SJCRH30 (cell line): ENCODE results near the gene MSMP. TPM values are rescaled to one million over a fixed set of nuclear protein-coding genes. Genes with fewer than 3 reads are reported as not detected.

Experiments used
- DNase-seq, 2 experiments: peaks; one replicate each; pipeline ENCODE4 v3.0.0-alpha.2; 2015 to 2020
- H3K27ac ChIP-seq: fragments of 250-450 bp; sonication (Bioruptor Pico); 2 replicates; pipeline ENCODE4 v1.5.1; 2020; ENCODE audit warnings: mild to moderate bottlenecking, moderate library complexity
- H3K27me3 ChIP-seq: fragments of 250-450 bp; sonication (Bioruptor Pico); 2 replicates; pipeline ENCODE4 v1.5.1; 2020; ENCODE audit warnings: mild to moderate bottlenecking, moderate library complexity
- H3K36me3 ChIP-seq: fragments of 250-450 bp; sonication (Bioruptor Pico); 2 replicates; pipeline ENCODE4 v1.5.1; 2020; ENCODE audit warnings: mild to moderate bottlenecking, moderate library complexity
- H3K4me1 ChIP-seq: fragments of 250-450 bp; sonication (Bioruptor Pico); 2 replicates; pipeline ENCODE4 v1.5.1; 2020; ENCODE audit warnings: mild to moderate bottlenecking, moderate library complexity
- H3K4me3 ChIP-seq: fragments of 250-450 bp; sonication (Bioruptor Pico); 2 replicates; pipeline ENCODE4 v1.5.1; 2020; ENCODE audit warnings: mild to moderate bottlenecking, moderate library complexity
- H3K9me3 ChIP-seq: fragments of 250-450 bp; sonication (Bioruptor Pico); replicated peaks from 2 replicates; pipeline ENCODE4 v1.5.1; 2020; ENCODE audit warnings: mild to moderate bottlenecking, moderate library complexity
- total RNA-seq: library from RNA; depleted of rRNA; stranded (reverse); fragments of >200 nt; shearing (Covaris generic); gene quantifications from 2 replicates; pipeline ENCODE4 v1.2.3, GENCODE V29; 2014; rRNA removed

Gene MSMP
- total RNA-seq, 1 experiment from 2014 or later = not detected

DNA sequence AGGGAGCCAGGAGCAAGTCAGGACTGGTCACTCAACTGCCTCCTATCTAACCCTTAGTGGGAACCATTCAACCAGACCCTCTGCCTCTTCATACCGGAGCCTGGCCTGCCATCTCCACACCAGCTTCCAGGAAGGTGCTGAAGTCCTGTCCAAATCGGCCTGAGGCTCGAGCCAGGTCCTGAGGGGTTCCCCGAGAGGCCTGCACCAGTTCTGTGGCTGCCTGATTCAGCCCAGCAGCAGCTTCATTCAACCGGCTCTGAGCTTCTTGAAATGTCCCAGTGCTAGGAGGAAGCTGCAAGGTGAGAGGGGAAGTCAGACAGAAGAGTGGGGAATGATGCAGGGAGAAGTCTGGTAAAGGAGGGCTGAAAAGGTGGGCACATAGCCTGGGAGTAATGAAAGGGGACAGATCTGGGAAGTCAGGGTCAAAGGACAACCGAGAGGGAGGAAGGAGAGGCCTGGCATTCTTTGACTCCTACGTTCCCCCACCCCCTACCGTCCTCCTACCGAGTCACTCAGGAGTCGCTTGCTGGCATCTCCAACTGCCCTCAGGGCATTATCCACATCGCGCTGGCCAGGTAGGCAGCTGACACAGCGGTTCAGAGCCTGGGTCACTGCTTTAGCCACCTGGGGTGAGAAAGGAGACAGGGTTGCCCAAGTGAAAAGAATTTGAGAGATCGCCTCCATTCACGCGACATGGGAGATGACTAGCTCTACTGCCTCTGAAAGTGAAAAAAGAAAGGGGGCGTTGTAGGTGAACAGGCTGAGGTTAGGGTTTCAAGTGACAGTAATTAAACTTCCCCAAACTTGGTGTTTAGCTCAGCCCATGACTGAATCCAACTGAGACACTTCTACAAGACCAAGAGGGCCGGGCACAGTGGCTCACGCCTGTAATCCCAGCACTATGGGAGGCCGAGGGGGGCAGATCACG, 42.3 kb downstream of the MSMP start:
- DNase-seq = no peak
- H3K27me3 ChIP-seq = no peaks in the 10 kb centered on the region

GRCh38 chr9:35710818-35711500, 43.1 kb downstream of the MSMP start:
- H3K36me3 ChIP-seq = peaks cover 69% of the 10 kb centered on the region

More for the DNA sequence above, 42.3 kb downstream of the MSMP start:
- Histone ChIP-seq H3K9me3 (no peaks in the 10 kb centered on the region), H3K27ac (no peak overlapping the region), H3K36me3 (peaks cover 63% of the 10 kb centered on the region), H3K4me3 (no peak overlapping the region), H3K4me1 (no peaks in the 10 kb centered on the region)

DNA sequence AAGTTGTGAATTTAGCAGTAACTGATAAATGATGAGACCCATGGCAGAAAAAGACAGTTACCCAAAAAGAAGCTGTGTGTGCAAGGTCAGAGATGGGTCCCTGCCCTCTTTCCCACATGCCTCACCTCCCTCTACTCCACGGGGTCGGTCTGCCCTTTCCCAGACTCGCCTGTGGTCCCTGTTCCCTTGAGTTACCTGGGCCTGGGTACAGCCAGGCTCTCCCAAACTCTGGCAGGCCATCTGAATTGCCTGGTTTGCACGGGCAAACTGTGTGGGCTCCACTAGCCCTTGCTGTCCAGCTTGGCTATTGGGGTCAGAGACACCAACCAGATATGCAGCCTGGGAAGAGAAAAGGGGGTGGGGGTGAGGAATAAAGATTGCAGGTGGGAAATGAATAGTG, 45.9 kb downstream of the MSMP start:
- DNase-seq = no peak
- Histone ChIP-seq H3K4me1 (no peaks in the 10 kb centered on the region), H3K9me3 (no peaks in the 10 kb centered on the region), H3K27ac (no peak overlapping the region), H3K4me3 (no peak overlapping the region), H3K27me3 (no peaks in the 10 kb centered on the region), H3K36me3 (peaks cover 74% of the 10 kb centered on the region)

More at GRCh38 chr9:35710818-35711500, 43.1 kb downstream of the MSMP start:
- DNase-seq = no peak
- H3K4me1 ChIP-seq = no peaks in the 10 kb centered on the region
- no peak overlapping the region for H3K27ac ChIP-seq
- H3K4me3 ChIP-seq = no peak overlapping the region
- no peaks in the 10 kb centered on the region for H3K27me3 ChIP-seq
- H3K9me3 ChIP-seq = no peaks in the 10 kb centered on the region

- no peaks in the 10 kb centered on the region for H3K9me3 ChIP-seq
- H3K36me3 ChIP-seq = peaks cover 74% of the 10 kb centered on the region
- no peaks in the 10 kb centered on the region for H3K27me3 ChIP-seq
- H3K4me1 ChIP-seq = no peaks in the 10 kb centered on the region
- no peak overlapping the region for H3K4me3 ChIP-seq
- no peak for DNase-seq
- no peak overlapping the region for H3K27ac ChIP-seq
Observed at GRCh38 chr9:35706951-35707350, 47.1 kb downstream of the MSMP start.

- Histone ChIP-seq H3K9me3 (no peaks in the 10 kb centered on the region), H3K27ac (no peak overlapping the region), H3K4me3 (no peak overlapping the region), H3K4me1 (no peaks in the 10 kb centered on the region), H3K27me3 (no peaks in the 10 kb centered on the region), H3K36me3 (peaks cover 78% of the 10 kb centered on the region)
- no peak for DNase-seq
Observed at GRCh38 chr9:35705836-35706430, 48.1 kb downstream of the MSMP start.

- H3K4me1 ChIP-seq = no peaks in the 10 kb centered on the region
- peaks cover 73% of the 10 kb centered on the region for H3K36me3 ChIP-seq
Observed at GRCh38 chr9:35705372-35705771, 48.7 kb downstream of the MSMP start.

DNA sequence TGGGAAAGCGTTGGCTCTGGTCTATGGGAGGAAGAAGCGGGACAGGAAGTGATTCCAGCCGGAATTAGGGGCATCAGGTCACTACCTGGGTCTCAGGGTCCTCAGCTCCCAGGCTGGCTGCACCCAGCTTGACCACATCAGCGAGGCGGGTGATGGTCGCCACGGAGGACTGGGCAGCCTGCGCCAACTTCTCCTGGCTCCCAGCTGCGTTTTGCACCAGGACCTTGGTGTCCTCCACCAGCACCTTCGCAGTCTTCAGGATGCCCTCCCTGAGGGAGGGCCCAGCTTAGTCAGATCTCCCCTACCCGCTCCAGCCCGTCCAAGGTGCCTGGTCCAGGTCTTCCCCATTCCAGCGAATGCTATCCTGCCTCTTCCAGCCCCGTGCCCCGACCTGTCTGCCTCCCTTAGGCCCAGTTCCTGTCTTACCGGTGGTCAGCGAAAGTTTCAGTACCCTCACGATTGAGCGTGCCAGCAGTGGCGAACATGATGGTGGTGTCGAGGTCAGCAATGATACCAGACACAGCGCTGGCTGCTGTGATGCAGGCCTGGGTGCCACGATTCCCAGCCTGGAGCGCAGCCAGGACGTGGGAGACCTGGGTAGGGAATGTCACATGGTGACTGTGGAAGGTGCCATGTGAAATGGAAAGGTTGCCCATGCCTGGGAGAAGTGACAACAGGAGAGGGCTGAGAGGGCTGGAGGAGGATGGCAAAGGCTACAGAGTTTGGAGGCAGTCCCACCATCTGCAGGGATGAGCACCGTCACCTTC, 50.0 kb downstream of the MSMP start:
- no peaks in the 10 kb centered on the region for H3K9me3 ChIP-seq
- no peak overlapping the region for H3K4me3 ChIP-seq
- H3K36me3 ChIP-seq = peaks cover 76% of the 10 kb centered on the region
- DNase-seq = no peak
- H3K27me3 ChIP-seq = no peaks in the 10 kb centered on the region
- no peaks in the 10 kb centered on the region for H3K4me1 ChIP-seq
- no peak overlapping the region for H3K27ac ChIP-seq

More at GRCh38 chr9:35705372-35705771, 48.7 kb downstream of the MSMP start:
- DNase-seq = no peak
- Histone ChIP-seq H3K9me3 (no peaks in the 10 kb centered on the region), H3K27ac (no peak overlapping the region), H3K4me3 (no peak overlapping the region), H3K27me3 (no peaks in the 10 kb centered on the region)

Other genes with a start within 250 kb of the MSMP start
- 9.2 and 10.1 TPM in 2 replicates for gene TESK1, start 149.0 kb downstream of the MSMP start, total RNA-seq
- gene CD72, start 135.9 kb downstream of the MSMP start, total RNA-seq = not detected in 2 replicates
- gene SIT1, start 103.3 kb downstream of the MSMP start, total RNA-seq = 0.13 TPM in 1 of 2 replicates, not detected in the other
- gene RMRP, start 96.3 kb downstream of the MSMP start, total RNA-seq = 8,654 and 17,072 TPM in 2 replicates
- gene CCDC107, start 96.0 kb downstream of the MSMP start, total RNA-seq = 6.1 and 6.6 TPM in 2 replicates
- gene ARHGEF39, start 89.1 kb downstream of the MSMP start, total RNA-seq = 10.5 and 11.9 TPM in 2 replicates
- gene CA9, start 80.3 kb downstream of the MSMP start, total RNA-seq = 2.5 and 3.2 TPM in 2 replicates
- 427 and 459 TPM in 2 replicates for gene TPM2, start 64.4 kb downstream of the MSMP start, total RNA-seq
- 65.0 and 70.4 TPM in 2 replicates for gene TLN1, start 22.1 kb downstream of the MSMP start, total RNA-seq
- 21.1 and 21.6 TPM in 2 replicates for gene CREB3, start 21.6 kb downstream of the MSMP start, total RNA-seq
- gene GBA2, start 5.0 kb downstream of the MSMP start, total RNA-seq = 34.4 and 37.1 TPM in 2 replicates
- gene RGP1, start 5.0 kb downstream of the MSMP start, total RNA-seq = 14.6 and 16.3 TPM in 2 replicates
- gene NPR2, start 37.3 kb upstream of the MSMP start, total RNA-seq = 0.24 and 0.41 TPM in 2 replicates
- 0.20 and 0.63 TPM in 2 replicates for gene SPAG8, start 58.0 kb upstream of the MSMP start, total RNA-seq
- gene HINT2, start 60.8 kb upstream of the MSMP start, total RNA-seq = 21.3 and 28.2 TPM in 2 replicates
- not detected in 2 replicates for gene FAM221B, start 74.5 kb upstream of the MSMP start, total RNA-seq
- 1.7 and 2.1 TPM in 2 replicates for gene TMEM8B, start 75.0 kb upstream of the MSMP start, total RNA-seq
- not detected in 2 replicates for gene OR13J1, start 116.1 kb upstream of the MSMP start, total RNA-seq
- 0.48 TPM in 1 of 2 replicates, not detected in the other for gene HRCT1, start 151.9 kb upstream of the MSMP start, total RNA-seq
- gene SPAAR, start 155.2 kb upstream of the MSMP start, total RNA-seq = 0.12 and 0.18 TPM in 2 replicates
- not detected in 2 replicates for gene OR2S2, start 203.9 kb upstream of the MSMP start, total RNA-seq